DND-41 (cell line): ENCODE results near the gene UPF1.

Source experiments
- ATAC-seq: fragments of 200-7000 bp; cut with Tn5 transposase; 3 replicates; pipeline ENCODE4 v1.9.1; 2021; ENCODE audit warnings: low read depth; ENCODE audit not compliant: insufficient read depth
- DNase-seq: peaks from one replicate; pipeline ENCODE4 v3.0.0-alpha.2; 2020
- H2AFZ ChIP-seq: 2 replicates; pipeline ENCODE4 v1.6.0; 2012; ENCODE audit warnings: low read depth, low read length
- H3K27ac ChIP-seq: 2 replicates; pipeline ENCODE4 v1.5.1; 2012; ENCODE audit warnings: low read length, inconsistent platforms
- H3K27me3 ChIP-seq: fragments of 200-600 bp; sonication (generic); 2 replicates; pipeline ENCODE4 v1.6.0; 2012; ENCODE audit warnings: low read length, mild to moderate bottlenecking, inconsistent platforms; ENCODE audit not compliant: insufficient read depth, poor library complexity
- H3K36me3 ChIP-seq: 2 replicates; pipeline ENCODE4 v1.5.1; 2012; ENCODE audit warnings: low read length, inconsistent platforms; ENCODE audit not compliant: insufficient read depth
- H3K4me1 ChIP-seq: 2 replicates; pipeline ENCODE4 v1.5.1; 2012; ENCODE audit warnings: mild to moderate bottlenecking, low read length; ENCODE audit not compliant: insufficient read depth
- H3K4me2 ChIP-seq: 2 replicates; pipeline ENCODE4 v1.6.0; 2012; ENCODE audit warnings: mild to moderate bottlenecking, moderate library complexity, low read length, inconsistent platforms; ENCODE audit not compliant: insufficient read depth
- H3K4me3 ChIP-seq, 2 experiments: fragments of 200-600 bp in 1 of 2; shearing (Covaris generic) in 1 of 2; 2 replicates each; pipeline ENCODE4 v1.5.1; 2012 to 2016; ENCODE audit warnings: inconsistent platforms in 2 of 2, low read length in 2 of 2, mild to moderate bottlenecking in 2 of 2, low read depth in 1 of 2, moderate library complexity in 1 of 2
- H3K79me2 ChIP-seq: 2 replicates; pipeline ENCODE4 v1.6.0; 2012; ENCODE audit warnings: low read length, inconsistent platforms; ENCODE audit not compliant: insufficient read depth
- H3K9ac ChIP-seq: 2 replicates; pipeline ENCODE4 v1.6.0; 2012; ENCODE audit warnings: low read depth, mild to moderate bottlenecking, inconsistent platforms, low read length, moderate library complexity
- H3K9me3 ChIP-seq: 2 replicates; pipeline ENCODE4 v1.5.1; 2012; ENCODE audit warnings: low read length, moderate library complexity, mild to moderate bottlenecking, inconsistent platforms; ENCODE audit not compliant: insufficient read depth, severe bottlenecking
- H4K20me1 ChIP-seq: 2 replicates; pipeline ENCODE4 v1.6.0; 2012; ENCODE audit warnings: low read length; ENCODE audit not compliant: insufficient read depth
- CTCF ChIP-seq: IDR thresholded peaks from 2 replicates; pipeline ENCODE4 v1.5.1; 2012; ENCODE audit warnings: borderline replicate concordance, low read length, moderate library complexity, mild to moderate bottlenecking; ENCODE audit not compliant: poor library complexity, severe bottlenecking; ENCODE audit errors: extremely low read depth
- EZH2 ChIP-seq: IDR thresholded peaks from 3 replicates; pipeline ENCODE4 v1.6.1; 2012; ENCODE audit warnings: borderline replicate concordance, low read depth, mild to moderate bottlenecking, moderate library complexity, low read length, inconsistent platforms; ENCODE audit not compliant: severe bottlenecking

The UPF1 gene

GRCh38 chr19:18862976-18863842 is 31.4 kb downstream of the UPF1 start:
- Histone ChIP-seq H3K9me3 (no peaks in the 10 kb centered on the region), H3K4me1 (no peaks in the 10 kb centered on the region), H3K9ac (no peak overlapping the region), H3K27ac (no peak overlapping the region), H2AFZ (no peak overlapping the region), H3K27me3 (no peaks in the 10 kb centered on the region), H3K4me3 (no peak overlapping the region), H3K36me3 (peaks cover 100% of the 10 kb centered on the region), H4K20me1 (peaks cover 83% of the 10 kb centered on the region), H3K79me2 (peaks cover 5% of the 10 kb centered on the region; the same call in 1 of the 2 replicates), H3K4me2 (no peak overlapping the region)
- DNase-seq (no peak), ATAC-seq (no peak)
- no peak for TF ChIP-seq EZH2

- no peak overlapping the region for H3K9ac ChIP-seq
- peaks cover 96% of the 10 kb centered on the region for H3K36me3 ChIP-seq
- DNase-seq (no peak), ATAC-seq (no peak)
- peaks cover 77% of the 10 kb centered on the region for H4K20me1 ChIP-seq
- TF ChIP-seq CTCF (no peak), EZH2 (no peak)
- no peak overlapping the region for H3K27ac ChIP-seq
- no peaks in the 10 kb centered on the region for H3K4me1 ChIP-seq
- no peaks in the 10 kb centered on the region for H3K9me3 ChIP-seq
- peaks cover 2% of the 10 kb centered on the region; the same call in 1 of the 2 replicates for H3K79me2 ChIP-seq
- H3K4me3 ChIP-seq: no peak overlapping the region
- H3K27me3 ChIP-seq: no peaks in the 10 kb centered on the region
- no peak overlapping the region for H2AFZ ChIP-seq
- no peak overlapping the region for H3K4me2 ChIP-seq
Observed at GRCh38 chr19:18863843-18864362, 32.1 kb downstream of the UPF1 start.

- ATAC-seq (no peak), DNase-seq (no peak)
- TF ChIP-seq CTCF (no peak), EZH2 (no peak)
- Histone ChIP-seq H3K9me3 (no peaks in the 10 kb centered on the region), H3K9ac (no peak overlapping the region), H3K36me3 (peaks cover 82% of the 10 kb centered on the region), H3K27ac (no peak overlapping the region), H3K4me3 (no peak overlapping the region), H2AFZ (no peak overlapping the region), H3K4me2 (no peak overlapping the region), H3K79me2 (peaks cover 2% of the 10 kb centered on the region; the same call in 1 of the 2 replicates), H4K20me1 (peaks cover 70% of the 10 kb centered on the region), H3K4me1 (no peaks in the 10 kb centered on the region), H3K27me3 (no peaks in the 10 kb centered on the region)
Observed at GRCh38 chr19:18865106-18865972, 33.6 kb downstream of the UPF1 start.
